ENCODE data around the gene TMEM132A. TPM values are rescaled to one million over a fixed set of nuclear protein-coding genes. Genes with fewer than 3 reads are reported as not detected.
"Not testable (repeated sequence)": the region's sequence is repeated elsewhere in the genome, so short reads cannot be mapped to it uniquely, and the experiment has no call there.

The TMEM132A gene
- total RNA-seq, 1 donor: 40.6 TPM

GRCh38 chr11:60972182-60973030 is 48.1 kb downstream of the TMEM132A start:
- no peak overlapping the region for H3K4me3 ChIP-seq (ENCODE audit: low read depth, low read length)
- TF ChIP-seq, protein P1, sequence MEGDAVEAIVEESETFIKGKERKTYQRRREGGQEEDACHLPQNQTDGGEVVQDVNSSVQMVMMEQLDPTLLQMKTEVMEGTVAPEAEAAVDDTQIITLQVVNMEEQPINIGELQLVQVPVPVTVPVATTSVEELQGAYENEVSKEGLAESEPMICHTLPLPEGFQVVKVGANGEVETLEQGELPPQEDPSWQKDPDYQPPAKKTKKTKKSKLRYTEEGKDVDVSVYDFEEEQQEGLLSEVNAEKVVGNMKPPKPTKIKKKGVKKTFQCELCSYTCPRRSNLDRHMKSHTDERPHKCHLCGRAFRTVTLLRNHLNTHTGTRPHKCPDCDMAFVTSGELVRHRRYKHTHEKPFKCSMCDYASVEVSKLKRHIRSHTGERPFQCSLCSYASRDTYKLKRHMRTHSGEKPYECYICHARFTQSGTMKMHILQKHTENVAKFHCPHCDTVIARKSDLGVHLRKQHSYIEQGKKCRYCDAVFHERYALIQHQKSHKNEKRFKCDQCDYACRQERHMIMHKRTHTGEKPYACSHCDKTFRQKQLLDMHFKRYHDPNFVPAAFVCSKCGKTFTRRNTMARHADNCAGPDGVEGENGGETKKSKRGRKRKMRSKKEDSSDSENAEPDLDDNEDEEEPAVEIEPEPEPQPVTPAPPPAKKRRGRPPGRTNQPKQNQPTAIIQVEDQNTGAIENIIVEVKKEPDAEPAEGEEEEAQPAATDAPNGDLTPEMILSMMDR (IDR thresholded peaks at IDR 0.05; ENCODE audit: insufficient read depth, low read depth, low read length): no peak
- DNase-seq (ENCODE audit: low read depth): no peak

- TF ChIP-seq, protein P1 (IDR thresholded peaks at IDR 0.05; ENCODE audit: insufficient read depth, low read depth, low read length): no peak
- no peak overlapping the region for H3K4me3 ChIP-seq (ENCODE audit: low read depth, low read length)
- no peak for DNase-seq (ENCODE audit: low read depth)
These were observed 49.4 kb downstream of the TMEM132A start for GRCh38 chr11:60973699-60974098.

GRCh38 chr11:60974316-60974715 is 50.1 kb downstream of the TMEM132A start:
- not testable (repeated sequence) for DNase-seq (ENCODE audit: low read depth); H3K4me3 ChIP-seq (ENCODE audit: low read depth, low read length)

DNA sequence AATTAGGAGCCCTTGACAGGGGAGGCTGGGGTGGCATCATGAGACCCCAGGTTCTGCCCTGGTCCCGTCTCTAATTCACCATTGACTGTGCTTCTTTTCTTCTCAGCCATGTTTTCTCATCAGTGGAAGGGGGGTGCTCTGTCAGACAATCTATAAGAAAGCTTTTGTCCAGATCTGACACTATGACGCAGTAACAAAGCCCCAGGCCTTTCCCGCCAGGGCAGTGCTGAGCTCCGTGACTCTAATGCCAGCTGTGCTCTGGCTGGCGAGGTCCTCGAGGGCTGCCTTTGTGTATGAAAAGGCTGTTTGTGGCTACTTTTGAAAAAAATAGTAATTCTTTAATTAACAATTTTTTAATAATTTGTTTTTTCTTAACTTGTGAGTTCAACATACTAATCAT is 50.5 kb downstream of the TMEM132A start:
- H3K4me3 ChIP-seq (ENCODE audit: low read depth, low read length): no peak overlapping the region
- no peak for DNase-seq (ENCODE audit: low read depth)
- TF ChIP-seq, protein P1 (IDR thresholded peaks at IDR 0.05; ENCODE audit: insufficient read depth, low read depth, low read length): no peak

DNA sequence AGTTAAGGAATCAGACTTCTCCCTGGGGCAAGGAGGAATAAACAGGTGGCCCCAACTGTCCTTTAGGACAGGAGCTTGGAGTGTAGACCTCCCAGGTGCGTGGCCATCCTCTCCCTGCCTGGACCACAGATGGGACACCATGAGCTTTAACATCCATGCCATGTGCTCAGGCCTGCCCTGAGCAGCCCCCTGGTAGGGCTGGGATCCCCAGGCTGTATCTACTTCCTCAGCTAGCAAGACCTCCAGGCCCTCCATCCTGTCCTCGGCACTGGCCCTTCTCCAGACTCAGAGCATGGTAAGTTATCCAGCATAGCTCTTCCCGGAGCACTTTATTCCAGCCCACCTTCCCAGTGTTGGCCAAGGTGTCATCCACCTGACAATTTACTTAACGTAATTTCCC is 53.0 kb downstream of the TMEM132A start:
- DNase-seq (ENCODE audit: low read depth): no peak
- H3K4me3 ChIP-seq (ENCODE audit: low read depth, low read length): no peak overlapping the region
- TF ChIP-seq, protein P1 (IDR thresholded peaks at IDR 0.05; ENCODE audit: insufficient read depth, low read depth, low read length): no peak

DNA sequence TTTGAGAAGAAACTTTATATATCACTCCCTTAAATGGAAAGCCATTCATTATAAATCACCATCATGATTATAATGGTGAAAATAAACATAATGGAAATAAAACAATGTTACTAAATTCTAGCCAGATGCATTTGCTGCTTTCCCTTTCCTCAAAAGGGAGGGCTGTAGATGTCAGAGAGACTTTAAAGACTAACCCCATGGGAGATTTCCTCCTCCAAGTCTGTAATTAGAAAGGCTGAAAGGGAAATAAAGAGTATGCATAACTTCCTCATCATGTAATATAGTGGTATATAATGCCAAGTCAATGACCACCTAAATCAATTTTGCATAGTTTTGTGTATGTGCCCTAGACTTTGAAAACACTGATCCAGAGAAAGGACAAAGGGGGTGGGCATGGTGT is 53.6 kb downstream of the TMEM132A start:
- no peak overlapping the region for H3K4me3 ChIP-seq (ENCODE audit: low read depth, low read length)
- no peak for DNase-seq (ENCODE audit: low read depth)
- TF ChIP-seq, protein P1 (IDR thresholded peaks at IDR 0.05; ENCODE audit: insufficient read depth, low read depth, low read length): no peak

- H3K4me3 ChIP-seq (ENCODE audit: low read depth, low read length): no peak overlapping the region
- TF ChIP-seq, protein P1 (IDR thresholded peaks at IDR 0.05; ENCODE audit: insufficient read depth, low read depth, low read length): no peak
- DNase-seq (ENCODE audit: low read depth): no peak
These were observed 54.5 kb downstream of the TMEM132A start for GRCh38 chr11:60978546-60979380.

All from fibroblast of villous mesenchyme (primary cell).